Measurements from ENCODE around the gene YDJC. TPM values are rescaled to one million over a fixed set of nuclear protein-coding genes. Genes with fewer than 3 reads are reported as not detected.
"Not testable (repeated sequence)": the region's sequence is repeated elsewhere in the genome, so short reads cannot be mapped to it uniquely, and the experiment has no call there.

The YDJC gene
- total RNA-seq, 1 donor from 2014 or later, result 21.3 TPM

DNA sequence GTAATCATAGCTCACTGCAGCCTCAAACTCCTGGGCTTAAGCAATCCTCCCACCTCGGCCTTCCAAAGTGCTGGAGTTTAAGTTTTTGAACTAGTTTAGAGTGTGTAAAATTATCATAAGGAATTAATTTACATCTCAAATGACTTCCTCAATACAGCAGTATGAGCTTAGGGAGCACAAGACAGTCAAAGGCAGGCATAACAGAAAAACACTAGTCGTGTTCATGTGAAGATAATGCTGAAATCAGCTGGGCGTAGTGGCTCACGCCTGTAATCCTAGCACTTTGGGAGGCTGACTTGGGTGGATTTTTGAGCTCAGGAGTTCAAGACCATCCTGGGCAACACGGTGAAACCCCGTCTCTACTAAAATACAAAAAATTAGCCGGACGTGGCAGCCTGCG is 25.8 kb downstream of the YDJC start:
- DNase-seq, result no peak

DNA sequence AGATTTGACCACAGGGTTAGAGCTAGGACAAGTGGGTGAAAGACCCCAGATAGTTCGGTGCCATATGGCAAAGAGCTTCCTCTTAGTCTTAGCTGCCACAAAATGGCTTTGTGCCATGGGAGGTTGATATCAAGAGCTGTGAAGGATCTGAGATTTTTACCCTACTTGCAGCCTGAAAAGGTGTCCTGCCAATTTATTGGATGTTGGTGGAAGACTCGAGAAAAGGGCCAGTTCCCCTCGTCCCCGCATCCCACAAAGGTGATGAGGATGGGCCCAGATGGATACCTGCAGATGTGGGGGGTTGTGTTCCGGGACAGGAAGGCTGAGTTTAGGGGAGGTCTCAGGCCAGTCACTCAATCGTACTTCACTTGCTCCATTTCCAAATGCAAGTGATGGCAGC is 27.2 kb downstream of the YDJC start:
- no peak for DNase-seq

DNA sequence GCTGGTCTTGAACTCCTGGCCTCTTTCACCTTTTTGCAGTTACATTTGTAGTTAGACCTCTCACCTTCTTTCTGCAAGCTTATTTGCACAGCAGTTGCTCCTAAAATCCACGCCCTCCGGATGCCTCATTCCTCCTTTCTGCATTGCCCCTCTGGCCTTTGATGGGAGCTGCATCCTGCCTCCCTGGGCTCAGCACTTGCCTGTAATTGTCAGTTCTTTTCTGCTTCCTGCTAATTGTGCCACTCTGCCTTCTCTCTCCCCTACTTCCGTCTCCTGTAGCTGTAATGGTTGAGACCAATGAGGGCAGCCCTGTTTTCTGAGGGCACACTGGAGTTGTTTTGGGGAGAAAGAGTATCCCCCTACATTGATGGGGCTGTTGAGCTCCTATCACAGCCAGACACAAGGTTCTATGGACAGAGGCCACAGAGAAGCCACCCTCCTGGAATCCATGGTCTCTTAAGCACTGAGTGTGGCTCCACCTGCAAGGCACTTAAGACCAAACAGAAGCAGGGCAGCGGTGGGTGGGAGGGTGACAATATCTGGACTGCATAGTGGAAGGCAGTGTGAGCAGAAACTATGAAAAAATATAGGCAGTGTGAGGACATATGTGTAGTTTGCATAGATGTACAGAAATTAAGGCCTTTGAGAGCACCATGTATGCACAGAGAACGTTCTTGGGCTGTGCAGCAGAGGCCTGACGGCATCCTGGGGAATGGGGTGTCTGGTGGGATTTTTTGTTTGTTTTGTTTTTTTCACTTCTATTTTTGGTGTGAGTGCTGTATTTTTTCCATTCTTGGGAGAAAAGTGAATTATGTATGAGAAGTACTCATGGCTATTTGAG is 30.5 kb downstream of the YDJC start:
- no peak for DNase-seq

DNA sequence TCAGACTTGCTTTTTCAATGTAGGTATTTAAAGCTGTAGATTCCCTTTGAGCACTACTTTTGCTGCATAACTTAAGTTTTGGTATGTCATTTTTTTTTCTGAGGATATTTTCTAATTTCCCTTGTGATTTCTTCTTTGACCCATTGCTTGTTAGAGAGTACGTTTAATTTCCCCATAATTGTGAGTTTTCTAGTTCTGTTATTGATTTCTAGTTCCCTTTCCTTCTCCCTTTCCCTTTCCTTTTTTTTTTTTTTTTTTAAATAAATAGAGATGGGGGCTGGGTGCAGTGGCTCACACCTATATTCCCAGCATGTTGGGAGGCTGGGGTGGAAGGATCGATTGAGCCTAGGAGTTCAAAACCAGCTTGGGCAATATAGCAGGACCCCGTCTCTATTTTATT is 31.5 kb downstream of the YDJC start:
- DNase-seq, result no peak

DNA sequence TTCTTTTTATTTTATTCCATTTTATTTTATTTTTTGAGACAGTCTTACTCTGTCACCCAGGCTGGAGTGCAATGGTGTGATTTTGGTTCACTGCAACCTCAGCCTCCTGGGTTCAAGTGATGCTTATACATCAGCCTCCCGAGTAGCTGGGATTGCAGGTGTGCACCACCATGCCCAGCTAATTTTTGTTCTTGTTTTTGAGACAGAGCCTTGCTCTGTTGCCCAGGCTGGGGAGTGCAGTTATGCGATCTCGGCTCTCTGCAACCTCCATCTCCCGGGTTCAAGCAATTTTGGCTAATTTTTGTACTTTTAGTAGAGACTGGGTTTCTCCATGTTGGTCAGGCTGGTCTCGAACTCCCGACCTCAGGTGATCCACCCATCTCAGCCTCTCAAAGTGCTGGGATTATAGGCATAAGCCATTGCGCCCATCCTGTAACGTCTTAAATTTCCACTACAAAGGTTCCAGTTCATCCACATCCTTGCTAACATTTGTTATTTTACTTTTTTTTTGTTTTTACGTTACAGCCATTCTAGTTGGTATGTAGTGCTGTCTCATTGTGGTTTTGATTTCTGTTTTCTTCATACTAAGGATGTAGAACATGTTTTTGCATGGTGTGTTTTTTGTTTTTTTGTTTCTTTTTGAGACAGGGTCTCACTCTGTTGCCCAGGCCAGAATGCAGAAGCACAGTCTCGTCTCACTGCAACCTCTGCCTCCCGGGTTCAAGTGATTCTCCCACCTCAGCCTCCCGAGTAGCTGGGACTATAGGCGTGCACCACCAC is 33.3 kb downstream of the YDJC start:
- DNase-seq, result not testable (repeated sequence)

DNA sequence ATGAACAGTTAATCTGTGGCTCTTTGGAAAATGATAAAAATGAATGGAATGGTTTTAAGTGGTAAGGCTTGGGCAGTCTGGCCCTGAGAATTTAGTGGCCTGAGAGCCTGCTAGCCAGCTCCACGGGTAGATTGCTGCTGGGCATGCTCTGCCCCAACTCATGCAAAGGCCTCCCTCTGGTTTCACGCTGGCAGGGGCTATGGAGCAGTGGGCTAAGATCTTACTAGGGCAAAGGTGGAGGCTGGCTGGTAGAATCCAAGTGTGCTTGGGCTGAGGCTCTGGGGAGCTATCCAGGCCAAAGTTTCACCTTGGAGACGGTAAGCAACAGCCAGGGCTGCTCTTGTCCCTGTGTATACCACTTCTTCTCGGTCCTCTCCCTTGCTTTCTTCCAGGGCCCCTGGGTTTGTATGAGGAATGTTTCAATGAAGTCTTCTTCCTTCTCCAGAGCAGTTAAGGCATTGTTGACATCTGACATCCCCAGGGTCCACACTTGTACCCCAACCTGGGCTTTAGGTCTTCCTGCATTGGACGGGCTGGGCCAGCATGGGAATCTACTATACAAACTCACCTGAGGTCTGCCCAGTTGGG is 34.9 kb downstream of the YDJC start:
- no peak for DNase-seq

DNA sequence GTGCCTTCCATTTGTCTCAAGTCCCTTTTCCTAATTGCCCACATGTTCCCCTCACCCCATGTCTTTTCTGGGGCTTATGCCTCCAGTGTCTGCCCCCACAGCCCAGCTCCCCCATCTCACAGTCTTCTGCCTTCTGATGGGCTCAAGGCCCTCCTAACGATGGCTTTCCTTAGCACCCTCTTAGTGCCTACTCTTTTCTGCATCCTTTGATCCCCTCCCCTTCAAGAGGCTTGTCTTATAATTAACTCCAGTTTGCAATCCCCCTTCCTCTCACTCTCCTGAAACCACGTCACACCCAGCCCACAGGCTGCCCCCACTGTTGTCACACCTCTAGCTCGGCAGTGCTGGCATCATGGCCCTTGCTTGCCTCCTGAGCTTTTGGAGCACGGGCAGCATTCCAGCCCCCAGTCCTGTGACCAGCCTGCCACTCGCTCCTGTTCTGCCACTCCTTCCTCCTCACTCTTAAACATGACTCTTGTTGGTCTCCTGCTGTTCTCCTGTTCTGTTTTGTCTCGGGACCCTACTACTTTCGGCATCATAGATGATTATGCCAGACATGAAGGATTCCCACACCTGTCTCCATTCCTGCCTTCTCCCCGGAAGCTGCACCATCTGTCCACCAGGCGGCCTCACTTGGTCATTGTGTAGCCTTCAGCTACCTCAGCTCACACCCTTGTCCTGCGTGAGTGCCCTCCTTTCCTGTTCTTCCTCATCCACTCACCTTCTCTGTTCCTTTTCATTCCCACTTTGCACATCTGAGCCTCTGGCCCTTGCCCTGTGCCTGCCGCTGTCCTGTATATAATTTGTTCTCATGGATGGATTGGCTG is 36.2 kb downstream of the YDJC start:
- DNase-seq, result no peak

DNA sequence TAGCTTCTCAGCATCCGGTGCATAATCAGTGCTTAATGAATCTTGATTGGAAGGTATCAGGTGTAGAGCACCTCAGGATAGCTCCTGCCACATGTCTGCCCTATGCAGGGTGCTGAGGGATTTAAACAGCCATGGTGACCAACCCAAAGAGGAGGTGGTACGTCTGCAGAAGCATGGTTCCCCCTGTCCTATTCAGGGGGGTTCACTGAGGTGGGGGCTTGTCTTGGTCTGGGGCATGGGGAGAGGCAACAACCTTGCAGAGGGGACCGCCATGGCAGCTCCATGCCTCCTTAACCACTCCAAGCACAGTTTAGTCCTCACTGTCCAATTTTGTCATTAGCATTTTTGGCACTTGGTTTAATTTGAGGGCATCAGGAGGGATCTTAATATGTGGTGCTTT is 37.4 kb downstream of the YDJC start:
- DNase-seq, result no peak

DNA sequence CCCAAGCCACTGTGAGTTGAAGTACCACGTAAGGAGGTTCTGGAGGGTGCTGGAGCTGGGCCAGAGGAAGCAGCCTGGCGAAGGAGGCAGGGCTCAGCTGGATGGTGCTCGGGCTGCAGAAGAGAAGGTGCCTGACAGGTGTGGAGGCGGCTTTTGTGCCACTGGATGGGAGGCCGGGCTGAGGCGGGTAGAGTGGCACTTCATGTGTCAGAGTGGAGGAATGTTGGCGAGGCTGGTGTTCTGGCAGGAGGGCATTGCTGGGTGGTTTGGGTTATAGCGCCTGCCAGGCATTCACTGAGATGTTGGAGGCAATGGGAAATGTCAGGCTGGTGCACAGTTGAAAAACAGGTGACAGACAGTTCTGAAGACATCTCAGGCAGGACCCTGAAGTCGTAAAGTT is 38.1 kb downstream of the YDJC start:
- no peak for DNase-seq

DNA sequence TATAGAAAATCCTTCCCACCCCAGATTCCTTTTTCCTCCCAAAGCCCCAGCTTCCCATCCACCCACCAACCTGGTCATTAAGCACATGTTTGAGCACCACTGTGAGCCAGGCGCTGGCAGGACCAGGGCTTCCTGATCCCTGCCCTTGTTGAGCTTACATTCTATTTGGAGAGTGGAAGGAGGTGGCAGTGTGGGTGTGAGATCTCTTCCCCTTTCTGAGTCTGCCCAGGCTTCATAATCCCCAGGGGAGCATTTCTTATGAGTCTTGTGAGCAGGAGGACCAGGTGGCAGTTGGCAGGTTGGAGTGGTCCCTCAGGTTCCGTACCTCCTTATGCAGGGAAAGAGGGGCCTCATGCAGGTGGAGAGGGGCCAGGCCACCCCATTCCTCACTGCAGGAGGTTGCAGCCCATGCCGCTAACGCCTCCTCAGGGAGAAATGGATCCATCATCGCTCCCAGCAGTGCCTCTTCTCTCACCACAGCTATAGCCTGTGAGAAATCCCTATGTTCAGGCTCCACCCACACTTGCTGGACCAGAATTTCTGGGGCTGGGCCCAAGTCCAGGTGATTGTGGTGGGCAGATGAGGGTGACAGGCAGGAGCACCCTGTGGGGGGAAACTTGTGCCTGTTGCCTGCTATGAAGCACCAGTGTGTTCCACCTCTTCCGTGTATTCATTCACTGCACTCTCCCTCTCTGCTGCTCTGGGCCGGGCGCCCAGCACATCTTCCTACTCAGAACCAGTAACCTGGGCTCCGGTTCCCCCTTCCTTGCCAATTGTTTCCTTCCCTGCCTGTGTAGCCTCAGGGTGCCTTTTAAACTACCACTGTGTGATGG is 38.8 kb downstream of the YDJC start:
- DNase-seq, result no peak

DNA sequence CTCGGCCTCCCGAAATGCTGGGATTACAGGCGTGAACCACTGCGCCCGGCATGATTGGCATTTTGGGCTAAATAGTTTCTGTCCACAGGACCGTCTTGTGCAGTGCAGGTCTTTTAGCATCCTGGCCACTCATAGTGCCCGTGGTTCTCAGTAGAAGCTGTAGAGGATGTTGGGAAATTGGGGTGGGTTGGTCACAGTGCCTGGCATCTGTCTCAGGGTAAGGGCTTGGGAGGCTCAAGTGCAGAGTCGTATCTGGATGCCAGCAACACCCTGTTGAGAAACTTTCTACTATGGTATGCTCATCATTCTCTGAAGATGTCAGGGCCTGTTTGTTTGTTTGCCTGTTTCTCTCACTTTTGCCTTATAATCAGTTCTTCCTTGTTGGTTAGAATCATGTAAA is 40.4 kb downstream of the YDJC start:
- no peak for DNase-seq

DNA sequence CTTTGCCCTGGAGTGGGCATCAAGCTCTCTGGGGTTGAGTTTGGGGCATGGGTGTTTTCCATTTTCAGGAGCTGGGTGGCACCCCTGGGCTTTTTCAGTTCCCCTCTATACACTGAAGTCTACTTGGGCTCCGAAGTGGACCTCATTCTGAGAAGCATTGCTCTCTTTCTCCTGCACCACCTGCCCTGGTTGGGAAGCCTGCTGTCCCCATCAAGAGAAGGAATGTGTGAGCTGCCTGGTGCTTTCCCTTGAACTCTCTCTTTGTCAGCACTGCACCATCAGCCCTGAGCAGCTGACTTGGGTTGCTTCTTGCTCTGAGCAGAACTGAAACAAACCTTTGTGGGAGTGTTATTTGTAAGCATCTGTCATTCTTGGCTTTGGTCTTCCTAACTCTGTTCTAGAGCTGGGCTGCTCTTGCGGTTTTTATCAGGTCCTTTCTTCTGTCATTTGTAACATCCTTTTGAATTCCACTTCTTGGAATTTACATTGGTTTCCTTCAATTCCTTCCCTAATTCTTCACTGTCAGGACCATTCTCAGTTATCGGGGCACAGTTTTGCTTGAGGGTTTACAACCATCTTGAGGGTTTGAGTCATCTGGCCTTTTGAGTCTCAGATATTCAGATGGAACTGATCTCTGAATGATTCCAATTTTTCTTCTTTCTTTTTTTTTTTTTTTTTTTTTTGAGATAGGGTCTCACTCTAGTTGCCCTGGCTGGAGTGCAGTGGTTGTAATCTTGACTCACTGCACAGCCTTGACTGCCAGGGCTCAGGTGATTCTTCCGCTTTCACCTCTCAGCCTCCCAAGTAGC is 41.8 kb downstream of the YDJC start:
- no peak for DNase-seq

DNA sequence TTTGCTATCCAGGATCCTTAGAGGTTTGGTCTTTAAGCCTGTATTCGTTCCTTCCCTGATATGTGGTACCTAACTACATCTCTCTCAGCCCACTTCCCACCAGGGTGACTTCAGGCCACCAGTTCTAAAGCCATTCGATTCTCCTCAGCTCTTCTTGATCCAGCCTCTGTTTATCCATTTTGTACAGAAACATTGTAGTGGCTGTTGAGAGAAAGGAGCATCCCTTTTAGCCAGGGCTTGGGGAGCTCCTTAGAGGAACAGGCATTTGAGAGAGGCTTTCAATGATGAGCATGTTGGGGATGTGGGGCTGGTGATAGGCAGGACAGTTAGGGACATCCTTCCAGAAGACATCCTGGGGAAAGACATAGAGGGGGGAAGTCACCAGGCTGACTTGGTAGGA is 44.4 kb downstream of the YDJC start:
- DNase-seq, result no peak

DNA sequence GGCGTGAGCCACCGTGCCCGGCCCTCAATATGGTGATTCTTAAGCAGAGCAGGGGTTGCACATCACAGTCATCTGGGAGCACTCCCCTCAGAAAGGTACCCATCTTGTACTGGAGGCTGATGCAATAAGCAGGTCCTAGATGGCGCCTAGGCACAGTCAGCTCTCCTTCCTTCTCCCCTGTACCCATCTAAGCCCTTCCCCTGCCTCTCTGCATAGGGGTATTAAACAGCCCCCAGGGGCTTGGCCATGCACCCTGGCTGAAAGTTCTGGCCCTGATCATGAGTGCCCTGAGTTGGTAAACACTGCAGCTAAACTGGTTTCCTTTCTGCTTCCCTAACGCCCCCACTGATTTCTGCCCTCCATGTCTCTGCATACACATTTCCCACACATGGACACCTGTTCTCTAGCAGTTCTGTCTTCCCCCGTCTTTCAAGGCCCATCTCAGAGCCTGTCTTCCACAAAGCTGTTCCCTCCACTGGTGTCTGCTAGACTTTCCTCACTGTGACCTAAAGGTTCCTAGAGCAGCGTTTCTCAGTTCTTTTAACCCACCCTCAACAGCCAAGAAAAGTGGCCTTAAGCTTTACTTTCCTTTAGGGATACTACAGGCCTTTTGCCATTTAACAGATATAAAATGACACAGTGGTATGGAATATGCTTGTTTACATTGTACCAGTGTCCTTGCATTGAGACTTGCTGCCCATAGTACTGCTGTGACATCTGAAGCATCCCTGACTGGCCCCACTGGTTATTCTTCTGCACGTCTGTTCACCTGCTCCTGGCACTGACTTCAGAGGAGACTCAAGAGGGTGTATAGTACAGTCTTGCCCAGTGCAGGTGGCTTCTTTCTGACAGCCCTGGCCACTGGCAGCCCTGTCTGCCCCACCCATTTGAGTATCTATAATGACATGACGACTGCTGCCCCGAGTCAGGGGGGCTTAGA is 46.8 kb downstream of the YDJC start:
- no peak for DNase-seq

DNA sequence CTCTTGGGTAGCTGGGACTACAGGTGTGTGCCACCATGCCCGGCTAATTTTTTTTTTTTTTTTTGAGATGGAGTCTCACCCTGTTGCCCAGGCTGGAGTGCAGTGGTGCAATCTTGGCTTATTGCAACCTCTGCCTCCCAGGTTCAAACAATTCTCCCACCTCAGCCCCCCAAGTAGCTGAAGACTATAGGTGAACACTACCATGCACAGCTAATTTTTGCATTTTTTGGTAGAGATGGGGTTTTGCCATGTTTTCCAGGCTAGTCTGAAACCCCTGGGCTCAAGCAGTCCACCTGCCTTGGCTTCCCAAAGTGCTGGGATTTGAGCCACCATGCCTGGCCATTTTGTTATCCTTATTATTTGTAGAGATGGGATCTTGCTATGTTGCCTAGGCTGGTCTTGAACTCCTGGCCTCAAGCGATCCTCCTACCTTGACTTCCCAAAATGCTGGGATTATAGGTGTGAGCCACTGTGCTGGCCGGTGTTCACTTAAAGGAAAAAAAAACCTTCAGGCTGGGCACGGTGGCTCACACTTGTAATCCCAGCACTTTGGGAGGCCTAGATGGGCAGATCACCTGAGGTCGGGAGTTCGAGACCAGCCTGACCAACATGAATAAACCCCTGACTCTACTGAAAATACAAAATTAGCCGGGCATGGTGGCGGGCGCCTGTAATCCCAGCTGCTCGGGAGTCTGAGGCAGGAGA is 48.7 kb downstream of the YDJC start:
- DNase-seq, result not testable (repeated sequence)

DNA sequence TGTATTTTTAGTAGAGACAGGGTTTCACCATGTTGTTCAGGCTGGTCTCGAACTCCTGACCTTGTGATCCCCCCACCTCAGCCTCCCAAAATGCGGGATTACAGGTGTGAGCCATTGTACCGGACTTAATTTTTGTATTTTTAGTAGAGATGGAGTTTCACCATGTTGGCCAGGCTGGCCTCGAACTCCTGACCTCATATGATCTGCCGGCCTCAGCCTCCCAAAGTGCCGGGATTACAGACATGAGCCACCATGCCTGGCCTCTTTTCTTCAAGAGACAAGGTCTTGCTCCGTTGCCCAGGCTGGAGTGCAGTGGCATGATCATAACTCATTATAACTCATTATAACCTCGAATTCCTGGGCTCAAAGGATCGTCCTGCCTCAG is 49.2 kb downstream of the YDJC start:
- DNase-seq, result not testable (repeated sequence)

DNA sequence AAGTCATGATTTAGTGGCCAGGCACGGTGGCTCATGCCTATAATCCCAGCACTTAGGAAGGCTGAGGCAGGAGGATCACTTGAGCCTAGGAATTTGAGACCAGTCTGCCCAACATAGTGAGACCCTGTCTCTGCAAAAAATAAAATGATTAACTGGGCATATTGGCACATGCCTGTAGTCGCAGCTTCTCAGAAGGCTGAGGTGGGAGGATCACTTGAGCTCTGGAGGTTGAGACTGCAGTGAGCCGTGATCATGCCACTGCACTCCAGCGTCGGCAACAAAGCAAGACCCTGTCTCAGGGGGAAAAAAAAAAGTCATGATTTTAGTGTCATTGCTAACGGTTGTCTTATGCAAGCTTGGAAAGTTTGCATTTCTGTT is 50.4 kb downstream of the YDJC start:
- no peak for DNase-seq

All from dermis blood vessel endothelial cell (primary cell).